IMR-90 (cell line): ENCODE data around the gene C13orf42.

Experiments
- BHLHE40 ChIP-seq: fragments of 150-350 bp; IDR thresholded peaks from 2 replicates; pipeline ENCODE4 v1.6.1; 2016; ENCODE audit warnings: mild to moderate bottlenecking, low read depth, low read length
- CEBPB ChIP-seq: IDR thresholded peaks from 2 replicates; pipeline ENCODE4 v1.6.1; 2012; ENCODE audit warnings: low read depth, low read length, improper control_type of control experiment
- POLR2A ChIP-seq: IDR thresholded peaks from 2 replicates; pipeline ENCODE4 v1.6.1; 2012; ENCODE audit warnings: mild to moderate bottlenecking, low read depth, low read length
- RAD21 ChIP-seq: IDR thresholded peaks from 2 replicates; pipeline ENCODE4 v1.6.1; 2012; ENCODE audit warnings: low read length, improper control_type of control experiment
- TF ChIP-seq, protein P1 (sequence below): conservative IDR thresholded peaks from 2 replicates; pipeline ENCODE4 v1.5.1; 2012; ENCODE audit warnings: mild to moderate bottlenecking, low read depth, low read length, improper control_type of control experiment
- TF ChIP-seq, protein P2 (sequence below): fragments of 150-350 bp; IDR thresholded peaks from 2 replicates; pipeline ENCODE4 v1.6.1; 2017; ENCODE audit warnings: mild to moderate bottlenecking, antibody characterized with exemption, low read length, low read depth

DNA sequence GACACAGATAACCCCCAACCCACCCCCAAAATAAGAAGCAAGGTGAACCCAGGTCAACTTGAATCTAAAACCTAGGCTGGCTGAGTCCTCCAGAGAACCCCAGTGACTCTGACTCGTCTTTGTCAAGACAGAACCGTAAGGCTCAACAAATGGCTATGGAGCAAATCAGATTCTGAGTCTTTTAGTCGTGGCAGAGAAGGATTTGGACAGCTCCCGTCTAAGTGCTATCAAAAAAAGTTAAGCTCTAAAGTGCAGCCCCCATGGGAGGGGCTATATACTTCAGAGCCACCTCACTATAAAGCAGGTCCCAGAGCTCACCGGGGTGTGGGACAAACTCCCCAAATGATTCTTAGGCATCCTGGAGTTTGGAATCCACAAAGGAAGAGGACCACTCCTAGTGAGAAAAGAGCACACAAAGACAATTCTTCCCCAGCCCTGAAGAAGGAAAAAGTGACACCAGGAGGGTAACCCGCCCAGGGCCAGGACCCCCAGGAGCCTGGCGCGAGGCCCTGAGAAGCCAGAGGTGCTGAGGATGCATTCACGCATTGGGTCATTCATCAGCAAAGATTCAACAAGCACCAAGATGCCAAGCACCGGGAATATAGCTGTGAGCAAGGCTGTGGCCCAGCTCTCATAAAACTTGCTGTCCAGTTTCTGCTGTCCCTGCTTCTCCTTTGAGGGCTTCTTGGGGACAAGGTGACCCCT lies 25.4 kb upstream of the C13orf42 start:
- TF ChIP-seq, protein P1, sequence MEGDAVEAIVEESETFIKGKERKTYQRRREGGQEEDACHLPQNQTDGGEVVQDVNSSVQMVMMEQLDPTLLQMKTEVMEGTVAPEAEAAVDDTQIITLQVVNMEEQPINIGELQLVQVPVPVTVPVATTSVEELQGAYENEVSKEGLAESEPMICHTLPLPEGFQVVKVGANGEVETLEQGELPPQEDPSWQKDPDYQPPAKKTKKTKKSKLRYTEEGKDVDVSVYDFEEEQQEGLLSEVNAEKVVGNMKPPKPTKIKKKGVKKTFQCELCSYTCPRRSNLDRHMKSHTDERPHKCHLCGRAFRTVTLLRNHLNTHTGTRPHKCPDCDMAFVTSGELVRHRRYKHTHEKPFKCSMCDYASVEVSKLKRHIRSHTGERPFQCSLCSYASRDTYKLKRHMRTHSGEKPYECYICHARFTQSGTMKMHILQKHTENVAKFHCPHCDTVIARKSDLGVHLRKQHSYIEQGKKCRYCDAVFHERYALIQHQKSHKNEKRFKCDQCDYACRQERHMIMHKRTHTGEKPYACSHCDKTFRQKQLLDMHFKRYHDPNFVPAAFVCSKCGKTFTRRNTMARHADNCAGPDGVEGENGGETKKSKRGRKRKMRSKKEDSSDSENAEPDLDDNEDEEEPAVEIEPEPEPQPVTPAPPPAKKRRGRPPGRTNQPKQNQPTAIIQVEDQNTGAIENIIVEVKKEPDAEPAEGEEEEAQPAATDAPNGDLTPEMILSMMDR, result no peak
- no peak for TF ChIP-seq POLR2A
- TF ChIP-seq BHLHE40, result no peak
- no peak for TF ChIP-seq RAD21
- TF ChIP-seq, protein P2, sequence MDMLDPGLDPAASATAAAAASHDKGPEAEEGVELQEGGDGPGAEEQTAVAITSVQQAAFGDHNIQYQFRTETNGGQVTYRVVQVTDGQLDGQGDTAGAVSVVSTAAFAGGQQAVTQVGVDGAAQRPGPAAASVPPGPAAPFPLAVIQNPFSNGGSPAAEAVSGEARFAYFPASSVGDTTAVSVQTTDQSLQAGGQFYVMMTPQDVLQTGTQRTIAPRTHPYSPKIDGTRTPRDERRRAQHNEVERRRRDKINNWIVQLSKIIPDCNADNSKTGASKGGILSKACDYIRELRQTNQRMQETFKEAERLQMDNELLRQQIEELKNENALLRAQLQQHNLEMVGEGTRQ, result no peak
- no peak for TF ChIP-seq CEBPB
